ENCODE results near the gene KLK6.

DNA sequence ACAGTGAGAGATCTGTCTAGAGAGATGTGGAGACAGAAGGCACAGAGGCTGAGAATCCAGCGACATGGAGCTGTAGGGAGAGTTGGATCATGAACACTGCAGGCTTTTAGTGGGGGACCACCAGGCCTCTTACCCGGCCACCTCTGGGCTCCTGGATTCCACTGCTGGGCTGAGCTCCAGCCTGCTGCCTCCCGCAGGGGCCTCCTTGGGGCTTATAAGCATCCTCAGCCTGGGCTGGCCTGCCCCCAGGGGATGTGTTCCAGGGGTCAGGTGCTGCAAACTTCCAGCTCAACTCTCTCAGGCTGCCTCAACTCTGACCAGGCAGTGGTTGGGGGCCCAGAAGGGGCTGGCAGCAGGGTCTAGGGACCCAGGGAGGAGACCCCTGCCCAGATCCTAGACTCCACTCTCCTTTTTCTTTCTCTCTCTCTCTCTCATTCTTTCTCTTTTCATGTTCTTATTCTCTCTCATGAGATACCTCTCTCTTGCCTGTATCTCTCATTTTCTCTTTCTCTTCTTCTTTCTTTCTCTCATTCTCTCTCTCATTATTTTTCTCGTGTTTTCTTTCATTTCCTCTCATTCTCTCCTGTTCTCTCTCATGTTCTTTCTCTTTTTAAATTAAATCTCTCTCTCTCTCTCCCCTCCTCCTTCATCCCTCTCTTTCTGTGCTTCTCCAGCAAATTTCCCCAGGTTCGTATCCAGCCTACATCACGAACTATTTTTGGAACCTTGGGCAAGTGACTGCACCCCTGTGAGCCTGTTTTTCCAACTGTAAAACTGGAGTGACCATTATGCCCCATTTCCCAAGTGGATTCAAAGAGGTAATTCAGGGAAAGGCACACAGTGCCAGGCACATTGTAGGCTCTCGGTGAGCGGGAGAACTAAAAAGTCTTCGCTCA lies 57.9 kb downstream of the KLK6 start, which contains the start of gene KLK4:
- TF ChIP-seq, protein P1, sequence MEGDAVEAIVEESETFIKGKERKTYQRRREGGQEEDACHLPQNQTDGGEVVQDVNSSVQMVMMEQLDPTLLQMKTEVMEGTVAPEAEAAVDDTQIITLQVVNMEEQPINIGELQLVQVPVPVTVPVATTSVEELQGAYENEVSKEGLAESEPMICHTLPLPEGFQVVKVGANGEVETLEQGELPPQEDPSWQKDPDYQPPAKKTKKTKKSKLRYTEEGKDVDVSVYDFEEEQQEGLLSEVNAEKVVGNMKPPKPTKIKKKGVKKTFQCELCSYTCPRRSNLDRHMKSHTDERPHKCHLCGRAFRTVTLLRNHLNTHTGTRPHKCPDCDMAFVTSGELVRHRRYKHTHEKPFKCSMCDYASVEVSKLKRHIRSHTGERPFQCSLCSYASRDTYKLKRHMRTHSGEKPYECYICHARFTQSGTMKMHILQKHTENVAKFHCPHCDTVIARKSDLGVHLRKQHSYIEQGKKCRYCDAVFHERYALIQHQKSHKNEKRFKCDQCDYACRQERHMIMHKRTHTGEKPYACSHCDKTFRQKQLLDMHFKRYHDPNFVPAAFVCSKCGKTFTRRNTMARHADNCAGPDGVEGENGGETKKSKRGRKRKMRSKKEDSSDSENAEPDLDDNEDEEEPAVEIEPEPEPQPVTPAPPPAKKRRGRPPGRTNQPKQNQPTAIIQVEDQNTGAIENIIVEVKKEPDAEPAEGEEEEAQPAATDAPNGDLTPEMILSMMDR (IDR thresholded peaks at IDR 0.05; ENCODE audit: extremely low read depth in 1 of 2, insufficient read depth in 1 of 2, low read depth in 1 of 2, low read length in 2 of 2) = no peak
- no peak for TF ChIP-seq POLR2A (IDR thresholded peaks at IDR 0.05; ENCODE audit: low read depth, low read length)

Data from endothelial cell of umbilical vein (primary cell).